Stimulated activated CD4-positive, alpha-beta T cell treated with anti-CD3 and anti-CD28 coated beads, Interleukin-2, amount 100 ng/mL, for 48 hours (primary cell): ENCODE measurements around the gene MGRN1.
A peak's percentile ranks its signal among the peaks of the same experiment; 100 is the strongest.
"Not testable (repeated sequence)": the region's sequence is repeated elsewhere in the genome, so short reads cannot be mapped to it uniquely, and the experiment has no call there.

Source experiments
- DNase-seq, 2 donors: peaks; one replicate each; pipeline ENCODE4 v3.0.0-alpha.2; 2020

The MGRN1 gene

DNA sequence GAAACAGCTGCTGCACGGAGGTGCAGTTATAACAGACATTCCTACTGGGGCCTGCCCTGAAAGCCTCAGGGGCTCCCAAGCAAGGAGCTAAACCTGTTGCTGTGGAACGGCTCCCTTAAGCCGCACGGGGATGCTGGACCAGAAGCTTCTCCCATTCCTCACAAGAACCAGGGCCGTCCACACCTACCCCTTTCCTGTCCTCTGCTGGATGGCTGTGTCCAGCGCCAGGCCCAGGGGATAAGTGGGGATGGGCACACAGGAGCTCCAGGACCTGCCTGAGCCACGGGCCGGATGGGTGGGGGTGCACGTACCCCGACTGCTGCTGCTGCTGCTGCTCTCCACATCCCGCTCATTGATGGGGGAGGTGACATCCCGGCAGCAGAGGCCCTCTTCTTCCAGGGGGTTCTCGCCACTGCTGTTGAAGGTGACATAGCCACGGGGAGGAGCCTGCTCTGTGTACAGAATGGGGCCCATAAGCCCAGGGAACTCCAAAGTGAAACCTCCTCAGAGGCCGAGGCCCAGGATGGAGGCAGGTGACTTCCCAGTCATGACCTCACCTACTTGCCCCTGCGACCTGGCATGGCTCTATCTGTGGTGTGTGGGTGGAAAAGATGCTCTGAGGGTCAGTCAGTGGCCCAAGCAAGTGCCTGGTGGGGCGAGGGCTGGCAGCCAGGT is 77.3 kb downstream of the MGRN1 start:
- DNase-seq, result no peak

- DNase-seq, result no peak
These were observed 77.8 kb downstream of the MGRN1 start for GRCh38 chr16:4702466-4702808.

- no peak for DNase-seq
These were observed 79.3 kb downstream of the MGRN1 start for GRCh38 chr16:4703906-4704305.

DNA sequence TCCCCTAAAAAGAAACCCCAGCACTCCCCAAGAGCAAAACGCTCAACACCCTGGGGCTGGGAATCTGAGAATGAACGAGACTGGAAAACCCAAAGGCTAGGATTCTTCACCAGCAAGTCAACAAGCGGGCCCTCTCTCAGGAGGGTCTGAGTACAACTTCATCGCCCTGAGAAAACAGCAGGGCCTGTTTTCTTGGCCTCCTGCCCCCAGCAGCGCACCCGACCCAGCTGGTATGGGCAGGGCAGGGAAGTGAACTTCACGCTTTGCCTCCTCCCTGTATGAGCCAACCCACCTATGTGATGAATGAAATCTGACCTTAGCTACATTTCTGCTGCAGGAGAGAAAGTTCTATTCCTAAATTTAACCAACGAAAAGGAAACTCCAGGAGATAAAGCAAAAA is 79.9 kb downstream of the MGRN1 start:
- no peak for DNase-seq

DNA sequence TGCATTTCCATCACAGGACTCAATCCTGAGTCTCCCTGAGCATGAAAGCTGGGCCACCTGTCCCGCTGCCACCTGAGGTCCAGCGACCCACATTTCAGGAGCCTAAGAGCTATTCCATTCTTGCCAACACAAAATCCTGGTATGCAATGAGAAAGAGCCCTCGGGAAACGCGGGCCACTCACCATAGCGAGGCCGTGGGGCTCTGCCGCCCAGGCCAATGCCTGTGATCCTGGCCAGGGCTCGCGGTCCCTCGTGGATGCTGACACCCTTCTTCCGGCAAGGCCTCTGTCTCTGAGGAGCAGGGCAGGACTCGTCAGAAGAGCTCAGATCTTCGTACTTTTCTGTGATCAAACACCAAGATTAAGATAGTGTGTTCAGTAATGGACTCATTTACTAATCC is 80.3 kb downstream of the MGRN1 start:
- DNase-seq, result no peak

DNA sequence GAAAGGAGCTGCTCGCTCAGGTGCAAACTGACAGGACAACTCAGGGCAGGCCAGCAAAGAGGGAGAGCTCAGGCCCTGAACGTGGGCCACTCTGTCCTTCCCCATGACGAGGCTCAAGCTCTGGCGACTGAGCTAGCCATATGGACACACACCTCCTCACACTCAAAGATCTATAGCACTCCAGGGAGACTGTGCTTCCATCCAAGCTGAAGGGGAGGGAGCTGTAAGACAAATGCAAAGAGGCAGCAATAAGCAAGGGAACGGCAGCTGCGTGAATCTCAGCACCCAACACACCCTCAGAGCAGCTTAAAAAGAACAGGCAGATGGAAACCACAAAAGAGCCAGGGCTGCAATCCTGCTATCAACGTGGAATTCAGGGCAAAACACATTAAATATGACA is 82.2 kb downstream of the MGRN1 start:
- no peak for DNase-seq

DNA sequence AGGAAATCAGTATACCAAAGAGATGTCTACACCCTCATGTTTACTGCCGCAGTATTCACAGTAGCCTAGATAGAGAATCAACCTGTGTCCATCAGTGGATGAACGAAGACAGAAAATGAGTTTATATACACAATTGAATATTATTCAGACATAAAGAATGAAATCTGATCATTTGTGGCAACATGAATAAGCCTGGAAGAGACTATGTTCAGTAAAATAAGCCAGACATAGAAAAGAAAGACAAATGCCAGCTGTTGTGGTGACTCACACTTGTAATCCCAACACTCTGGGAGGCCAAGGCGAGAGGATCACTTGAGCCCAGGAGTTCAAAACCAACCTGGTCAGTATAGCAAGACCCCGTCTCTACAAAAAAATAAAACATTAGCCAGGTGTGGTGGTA is 84.9 kb downstream of the MGRN1 start:
- DNase-seq, result no peak

DNA sequence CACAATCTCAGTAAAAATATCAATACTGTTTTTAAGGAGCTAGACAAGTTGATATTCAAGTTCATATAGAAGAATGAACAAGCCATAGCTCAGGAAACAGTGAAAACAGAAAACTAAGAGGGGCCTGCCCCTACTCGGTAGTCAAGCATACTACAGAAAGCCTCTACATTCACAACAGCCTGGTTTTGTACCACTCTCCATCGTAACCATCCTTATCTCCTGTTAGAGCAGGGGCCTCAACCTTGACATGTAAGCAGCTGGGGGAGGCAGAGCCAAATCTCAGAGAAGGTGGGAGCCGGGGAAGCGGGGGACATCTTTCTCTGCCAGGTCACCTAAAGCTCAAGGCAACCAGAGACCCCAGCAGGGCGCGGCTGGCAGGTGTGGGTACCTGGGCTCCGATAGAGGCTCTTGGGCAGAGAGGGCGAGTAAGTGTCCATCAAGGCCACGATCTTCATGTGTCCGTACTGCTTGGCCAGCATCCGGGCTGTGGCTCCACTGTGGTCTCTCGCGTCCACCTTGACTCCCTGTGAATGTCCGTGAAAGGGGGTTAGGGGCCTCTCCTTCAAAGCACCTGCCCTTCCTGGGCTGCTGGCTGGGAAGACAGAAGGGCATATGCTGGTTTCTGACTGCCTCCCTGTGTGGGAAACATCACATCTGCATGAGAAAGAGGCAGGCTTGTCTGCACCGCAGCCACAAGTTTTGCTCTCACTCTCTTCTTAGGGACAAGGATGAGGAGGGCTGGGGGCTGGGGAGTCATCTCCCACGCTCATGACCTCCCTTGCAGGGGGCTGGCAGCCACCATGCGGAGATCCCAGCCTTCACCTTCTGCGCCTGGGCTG is 89.3 kb downstream of the MGRN1 start:
- DNase-seq, result no peak

- DNase-seq, result no peak
These were observed 90.4 kb downstream of the MGRN1 start for GRCh38 chr16:4714996-4715395.

DNA sequence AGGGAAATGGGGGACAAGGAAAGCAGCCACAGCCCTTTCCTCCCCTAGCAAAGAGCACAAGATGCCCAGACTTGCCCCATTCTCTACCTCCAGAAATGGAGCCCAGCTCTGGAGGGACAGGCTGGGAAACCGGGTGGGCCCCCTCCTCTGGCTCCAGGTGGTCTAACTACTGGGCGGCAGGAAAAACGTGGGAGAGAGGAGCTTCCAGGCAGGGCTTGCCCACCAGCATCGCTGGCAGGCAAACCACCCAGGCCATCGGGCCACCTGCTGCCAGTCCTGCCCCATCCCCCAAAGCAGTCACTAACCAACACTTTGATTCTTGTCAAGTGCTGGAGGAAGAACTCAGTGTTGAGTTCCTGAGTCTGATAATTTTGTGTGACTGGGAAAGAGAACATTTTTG is 93.8 kb downstream of the MGRN1 start:
- no peak for DNase-seq

- DNase-seq, result no peak
These were observed 98.6 kb downstream of the MGRN1 start for GRCh38 chr16:4723071-4723767.

GRCh38 chr16:4724661-4725270 is 100.1 kb downstream of the MGRN1 start:
- no peak for DNase-seq

GRCh38 chr16:4726616-4727015 is 102.0 kb downstream of the MGRN1 start:
- DNase-seq, result no peak

GRCh38 chr16:4728676-4729075 is 104.0 kb downstream of the MGRN1 start:
- no peak for DNase-seq

DNA sequence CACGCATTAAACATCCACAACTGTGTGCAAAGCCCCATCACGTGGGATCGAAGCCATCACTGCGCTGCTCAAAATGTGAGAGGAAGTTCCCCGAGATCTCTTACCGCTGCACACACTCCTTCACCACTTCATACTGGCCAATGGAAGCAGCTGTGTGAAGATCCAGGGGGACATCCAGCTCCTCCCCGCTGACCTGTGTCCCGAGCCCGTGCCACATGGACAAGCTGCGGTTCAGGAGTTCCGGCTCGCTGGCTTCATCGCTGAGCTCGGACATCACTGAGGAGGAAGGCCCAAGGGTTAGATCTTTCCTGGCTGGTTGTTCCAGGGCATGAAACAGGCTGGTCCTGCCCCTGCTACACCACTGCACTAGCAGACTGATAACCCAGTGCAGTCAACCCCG is 105.2 kb downstream of the MGRN1 start:
- no peak for DNase-seq

GRCh38 chr16:4733211-4733742 is 108.7 kb downstream of the MGRN1 start:
- DNase-seq, result no peak

- DNase-seq, result no peak
These were observed 109.1 kb downstream of the MGRN1 start for GRCh38 chr16:4733747-4734062.

- peak; percentile 74 for DNase-seq
These were observed 109.6 kb downstream of the MGRN1 start, which contains the start of the genes ANKS3 and DNAAF8 for GRCh38 chr16:4734063-4734729. ANKS3 (minus strand) TSS chr16:4734271; CDS start chr16:4730149, 4,122 bp downstream. DNAAF8 (plus strand) TSS chr16:4734537; CDS start chr16:4736515, 1,978 bp downstream.

DNA sequence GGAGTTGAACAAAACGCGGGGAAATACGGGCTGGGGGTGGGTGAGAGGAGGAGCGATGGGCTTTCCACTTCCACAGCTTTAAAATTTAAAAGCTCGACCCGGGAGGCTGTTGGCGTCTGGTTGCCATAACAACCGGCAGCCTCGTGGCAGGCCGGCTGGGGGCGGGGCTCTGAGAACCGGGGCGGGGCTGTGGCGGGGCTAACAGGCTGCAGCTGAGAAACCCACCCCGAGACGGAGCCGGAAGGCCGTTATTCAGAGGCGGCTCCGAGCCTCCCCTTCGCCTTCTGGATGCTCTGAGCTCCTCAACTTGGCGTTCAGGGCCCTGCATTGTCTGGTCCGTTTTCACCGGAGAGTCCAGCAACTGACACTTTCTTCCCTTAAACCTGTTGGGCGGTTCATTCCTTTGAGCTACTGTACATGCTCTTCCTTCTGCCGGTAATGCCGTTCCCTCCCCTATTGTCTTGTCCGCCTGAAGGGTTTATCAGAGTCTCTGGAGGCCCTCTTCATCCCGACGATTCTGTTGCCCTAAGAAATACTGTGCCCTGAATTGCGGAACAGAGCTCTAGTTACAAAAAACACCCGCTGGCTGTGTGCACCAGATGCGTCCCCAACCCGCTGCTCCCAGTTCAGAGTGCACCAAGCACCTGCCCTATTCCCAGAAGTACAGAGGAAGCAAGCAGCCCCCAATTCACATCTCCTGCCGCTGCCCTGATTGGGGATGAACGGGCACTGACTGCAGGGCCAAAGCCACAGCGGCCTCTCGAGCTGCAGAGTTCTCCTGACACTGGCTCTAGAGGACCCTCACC is 110.3 kb downstream of the MGRN1 start:
- peak; percentile 91 for DNase-seq

GRCh38 chr16:4736546-4736945 is 111.9 kb downstream of the MGRN1 start:
- DNase-seq, result no peak

DNA sequence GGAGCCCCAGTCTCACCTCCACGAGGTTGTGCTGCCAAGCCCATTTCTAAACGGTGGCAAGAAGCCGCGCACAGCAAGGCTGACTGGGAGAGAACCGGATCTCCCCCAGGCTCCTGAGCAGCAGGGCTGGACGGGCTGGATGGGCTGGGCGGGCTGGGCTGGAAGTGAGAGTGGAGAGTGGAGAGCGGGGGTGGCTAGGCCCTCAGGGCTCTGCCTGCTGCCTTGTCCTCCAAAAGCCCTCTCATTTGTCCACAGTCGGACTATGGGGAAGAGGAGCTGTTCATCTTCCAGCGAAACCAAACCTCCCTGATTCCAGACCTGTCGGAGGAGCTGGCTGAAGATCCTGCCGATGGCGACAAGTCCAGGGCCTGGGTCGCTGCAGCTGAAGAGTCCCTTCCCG is 112.9 kb downstream of the MGRN1 start:
- DNase-seq, result no peak

DNA sequence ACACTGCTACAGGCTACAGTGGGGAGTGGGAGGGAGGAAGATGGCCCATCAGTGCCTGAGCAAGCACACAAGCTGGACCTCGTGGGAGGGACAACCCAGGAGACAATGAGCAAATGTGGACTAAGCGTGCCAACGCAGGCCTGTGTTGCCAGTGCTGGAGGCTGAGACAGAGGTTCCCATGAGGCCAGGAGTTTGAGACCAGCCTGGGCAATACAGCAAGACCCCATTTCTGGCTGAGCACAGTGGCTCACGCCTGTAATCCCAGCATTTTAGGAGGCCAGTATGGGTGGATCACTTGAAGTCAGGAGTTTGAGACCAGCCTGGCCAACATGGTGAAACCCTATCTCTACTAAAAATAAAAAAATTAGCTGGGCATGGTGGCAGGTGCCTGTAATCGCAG is 113.7 kb downstream of the MGRN1 start:
- DNase-seq, result not testable (repeated sequence)
